B cell (primary cell): ENCODE data around the gene IL1RAP. TPM values are rescaled to one million over a fixed set of nuclear protein-coding genes. Genes with fewer than 3 reads are reported as not detected.

Experiments
- ATAC-seq: fragments of 200-7000 bp; cut with Tn5 transposase; one replicate; pipeline ENCODE4 v1.10.0; 2021; ENCODE audit warnings: low read depth, mild to moderate bottlenecking, moderate number of reproducible peaks, moderate library complexity
- CTCF ChIA-PET: fragments of 350-600 bp; sonication (Branson Sonifier 250); formaldehyde crosslinking; loops from one replicate; lab custom pipeline; 2021; ENCODE audit warnings: antibody characterized with exemption, inconsistent platforms; lab: Charles Lee
- POLR2A ChIA-PET: fragments of 350-600 bp; sonication (Branson Sonifier 250); formaldehyde crosslinking; loops from one replicate; lab custom pipeline; 2021; ENCODE audit warnings: antibody characterized with exemption; lab: Charles Lee
- DNase-seq: peaks from one replicate; pipeline ENCODE4 v3.0.0; 2013
- H2AFZ ChIP-seq: 2 replicates; pipeline ENCODE4 v1.6.1; 2012; ENCODE audit warnings: mild to moderate bottlenecking, low read depth, low read length; ENCODE audit not compliant: insufficient read depth, poor library complexity, severe bottlenecking
- H3K27ac ChIP-seq, 2 donors: 1 replicate in 1 of 2; 2 replicates in 1 of 2; pipeline ENCODE4 v1.5.1; 2012 to 2013; ENCODE audit warnings: low read length in 2 of 2, mild to moderate bottlenecking in 2 of 2, moderate library complexity in 1 of 2
- H3K27me3 ChIP-seq, 4 experiments: fragments of 200-600 bp in 1 of 4; sonication (generic) in 1 of 4; replicated peaks in 1 of 4; 1 replicate in 2 of 4; 2 replicates in 2 of 4; pipeline versions ENCODE4 v1.6.1 to v1.7.0; 2013 to 2016; ENCODE audit warnings: low read length in 3 of 4, mild to moderate bottlenecking in 2 of 4, mixed read lengths in 1 of 4, moderate library complexity in 1 of 4; ENCODE audit not compliant: insufficient read depth in 4 of 4, control insufficient read depth in 3 of 4; ENCODE audit errors: control extremely low read depth in 1 of 4
- H3K36me3 ChIP-seq, 2 experiments: replicated peaks in 1 of 2; 1 replicate in 1 of 2; 2 replicates in 1 of 2; pipeline versions ENCODE4 v1.6.1 to v1.7.1; 2013; ENCODE audit warnings: low read length in 1 of 2; ENCODE audit not compliant: insufficient read depth in 2 of 2, control insufficient read depth in 1 of 2; ENCODE audit errors: control extremely low read depth in 1 of 2, extremely low read depth in 1 of 2
- H3K4me1 ChIP-seq, 2 donors: fragments of 200-600 bp in 1 of 2; sonication (generic) in 1 of 2; 1 replicate in 1 of 2; 2 replicates in 1 of 2; pipeline versions ENCODE4 v1.5.1 to v1.6.1; 2013 to 2017; ENCODE audit warnings: low read length in 2 of 2; ENCODE audit not compliant: control insufficient read depth in 2 of 2, insufficient read depth in 2 of 2
- H3K4me2 ChIP-seq: replicated peaks from 2 replicates; pipeline ENCODE3; 2012; ENCODE audit warnings: mild to moderate bottlenecking, low read depth, low read length; ENCODE audit not compliant: poor library complexity, severe bottlenecking
- H3K4me3 ChIP-seq, 5 experiments: fragments of 200-600 bp in 1 of 5; sonication (generic) in 1 of 5; 1 replicate in 3 of 5; 2 replicates in 2 of 5; pipeline versions ENCODE4 v1.5.1 to v1.7.0; 2011 to 2016; ENCODE audit warnings: low read length in 4 of 5, mild to moderate bottlenecking in 4 of 5, low read depth in 2 of 5, control low read depth in 1 of 5, moderate library complexity in 1 of 5; ENCODE audit not compliant: insufficient read depth in 1 of 5; ENCODE audit errors: control extremely low read depth in 1 of 5, extremely low read depth in 1 of 5
- H3K79me2 ChIP-seq: fragments of 200-600 bp; sonication (generic); one replicate; pipeline ENCODE4 v1.6.0; 2016; ENCODE audit warnings: low read length; ENCODE audit not compliant: control insufficient read depth, insufficient read depth
- H3K9ac ChIP-seq: fragments of 200-600 bp; sonication (generic); 2 replicates; pipeline ENCODE4 v1.6.1; 2017; ENCODE audit warnings: mild to moderate bottlenecking, low read length, moderate library complexity
- H3K9me3 ChIP-seq, 3 donors: one replicate each; pipeline versions ENCODE4 v1.6.1 to v1.7.1; 2013; ENCODE audit warnings: low read length in 2 of 3; ENCODE audit not compliant: control insufficient read depth in 2 of 3, insufficient read depth in 1 of 3; ENCODE audit errors: control extremely low read depth in 1 of 3
- H4K20me1 ChIP-seq: 2 replicates; pipeline ENCODE4 v1.6.0; 2012; ENCODE audit warnings: mild to moderate bottlenecking, low read length; ENCODE audit not compliant: insufficient read depth, control insufficient read depth, poor library complexity, severe bottlenecking
- H3K27ac Mint-ChIP-seq: one replicate; pipeline ENCODE4 v1.8.0; 2021; ENCODE audit warnings: mixed read lengths
- H3K27me3 Mint-ChIP-seq: one replicate; pipeline ENCODE4 v1.8.0; 2021; ENCODE audit warnings: mixed read lengths
- H3K4me1 Mint-ChIP-seq: one replicate; pipeline ENCODE4 v1.8.0; 2021; ENCODE audit warnings: mixed read lengths
- H3K4me3 Mint-ChIP-seq: one replicate; pipeline ENCODE4 v1.8.0; 2021; ENCODE audit warnings: mixed read lengths
- H3K9me3 Mint-ChIP-seq: one replicate; pipeline ENCODE4 v1.8.0; 2022; ENCODE audit warnings: mixed read lengths; ENCODE audit not compliant: insufficient read depth
- CTCF ChIP-seq: fragments of 200-600 bp; IDR thresholded peaks from one replicate; pipeline ENCODE4 v1.8.0; 2022; ENCODE audit warnings: antibody characterized with exemption, mild to moderate bottlenecking
- EZH2 ChIP-seq: IDR thresholded peaks from 2 replicates; pipeline ENCODE4 v1.6.1; 2012; ENCODE audit warnings: borderline replicate concordance, low read depth, mild to moderate bottlenecking, moderate library complexity, low read length; ENCODE audit not compliant: insufficient read depth, poor library complexity, severe bottlenecking
- WGBS: methylation state at CpG from one replicate; pipeline ENCODE4 v1.1.5; 2013; ENCODE audit warnings: missing lambda C conversion rate; ENCODE audit not compliant: insufficient coverage; 5-methylcytosine and 5-hydroxymethylcytosine counted together
- intact Hi-C: fragments of 100-400 bp; cut with micrococcal nuclease; formaldehyde crosslinking; loops from one replicate; pipeline ENCODE4 v1.10.0; 2022
- polyA plus RNA-seq: library from polyadenylated mRNA; depleted of rRNA; stranded (reverse); fragments of >200 nt; gene quantifications from 2 replicates; pipeline ENCODE4 v1.2.3, GENCODE V29; 2012
- total RNA-seq, 2 donors: library from RNA; stranded (reverse); fragments of 120-200 nt in 1 of 2; gene quantifications; 1 replicate in 1 of 2; 2 replicates in 1 of 2; pipeline versions ENCODE4 v1.2.3 to v1.2.4, GENCODE V29; 2013 to 2022

Gene IL1RAP
- total and polyA plus RNA-seq, 2 donors (not counting 1 experiment from before 2014, with no cell fraction given), result 2.3 to 11.5 TPM

GRCh38 chr3:190593075-190593474 lies 79.2 kb downstream of the IL1RAP start:
- Histone ChIP-seq H3K4me3 (no peak overlapping the region), H2AFZ (no peak overlapping the region), H3K36me3 (no peaks in the 10 kb centered on the region), H3K4me1 (no peaks in the 10 kb centered on the region), H3K9ac (no peak overlapping the region), H3K79me2 (no peaks in the 10 kb centered on the region), H3K27ac (no peak overlapping the region), H3K9me3 (no peaks in the 10 kb centered on the region), H3K4me2 (no peak overlapping the region), H4K20me1 (no peaks in the 10 kb centered on the region), H3K27me3 (no peaks in the 10 kb centered on the region)
- CTCF ChIA-PET, result interaction anchor here (1.5 kb wide), 1 partner anchor 104 kb away, joined by 4 read pairs; no protein-coding TSS in a partner anchor
- TF ChIP-seq EZH2 (no peak), CTCF (no peak)
- POLR2A ChIA-PET, result no interaction called here
- intact Hi-C loops, result no loop called here
- no peaks in the 10 kb centered on the region for H3K27me3 Mint-ChIP-seq
- H3K9me3 Mint-ChIP-seq, result peaks cover 2% of the 10 kb centered on the region
- no peak overlapping the region for H3K27ac Mint-ChIP-seq
- no peak for ATAC-seq
- no peak for DNase-seq
- no peak overlapping the region for H3K4me3 Mint-ChIP-seq
- no peaks in the 10 kb centered on the region for H3K4me1 Mint-ChIP-seq
- no CpG with 5 or more reads among the region's 2 CpGs for WGBS

GRCh38 chr3:190594171-190594570 lies 80.3 kb downstream of the IL1RAP start:
- Mint-ChIP-seq H3K4me3 (no peak overlapping the region), H3K27ac (no peak overlapping the region), H3K4me1 (no peaks in the 10 kb centered on the region), H3K27me3 (no peaks in the 10 kb centered on the region), H3K9me3 (peaks cover 2% of the 10 kb centered on the region)
- POLR2A ChIA-PET, result no interaction called here
- no peak for TF ChIP-seq CTCF
- TF ChIP-seq EZH2, result no peak
- no CpG with 5 or more reads among the region's 4 CpGs for WGBS
- Histone ChIP-seq H3K79me2 (no peaks in the 10 kb centered on the region), H4K20me1 (no peaks in the 10 kb centered on the region), H3K9me3 (no peaks in the 10 kb centered on the region), H3K27me3 (no peaks in the 10 kb centered on the region), H3K36me3 (no peaks in the 10 kb centered on the region), H3K4me3 (no peak overlapping the region), H3K9ac (no peak overlapping the region), H2AFZ (no peak overlapping the region), H3K4me1 (no peaks in the 10 kb centered on the region), H3K27ac (no peak overlapping the region), H3K4me2 (no peak overlapping the region)
- DNase-seq (no peak), ATAC-seq (no peak)
- CTCF ChIA-PET, result interaction anchor here (1.5 kb wide), 1 partner anchor 103 kb away, joined by 4 read pairs; no protein-coding TSS in a partner anchor
- intact Hi-C loops, result no loop called here
